D721Med (cell line): ENCODE data around the gene ARMH2.

Source experiments
- DNase-seq: peaks from one replicate; pipeline ENCODE4 v3.0.0; 2011; ENCODE audit warnings: low spot score; ENCODE audit not compliant: insufficient read length
- FAIRE-seq: peaks from 2 replicates; lab custom pipeline; 2011; peaks lifted over from hg19 to GRCh38; lab: Jason Lieb, UNC
- CTCF ChIP-seq: IDR thresholded peaks from 2 replicates; pipeline ENCODE4 v1.5.1; 2012; ENCODE audit warnings: mild to moderate bottlenecking, control low read depth; ENCODE audit not compliant: insufficient read depth; ENCODE audit errors: missing control alignments

Gene ARMH2

GRCh38 chr6:24797596-24798216 lies 1.0 kb downstream of the ARMH2 start:
- TF ChIP-seq CTCF: no peak
- DNase-seq (no peak), FAIRE-seq (no peak)

- no peak for DNase-seq
- TF ChIP-seq CTCF: no peak
- FAIRE-seq: no peak
Measured at GRCh38 chr6:24796616-24797290, 2.0 kb downstream of the ARMH2 start.

- TF ChIP-seq CTCF: no peak
- FAIRE-seq: no peak
- no peak for DNase-seq
Measured at GRCh38 chr6:24795106-24795505, 3.6 kb downstream of the ARMH2 start.

GRCh38 chr6:24788031-24788665 lies 10.6 kb downstream of the ARMH2 start:
- FAIRE-seq: no peak
- no peak for DNase-seq
- TF ChIP-seq CTCF: no peak

- no peak for TF ChIP-seq CTCF
- no peak for FAIRE-seq
- no peak for DNase-seq
Measured at GRCh38 chr6:24780206-24780605, 18.5 kb downstream of the ARMH2 start.

GRCh38 chr6:24779416-24780016 lies 19.2 kb downstream of the ARMH2 start:
- FAIRE-seq (no peak), DNase-seq (no peak)
- TF ChIP-seq CTCF: no peak
